WI38 (cell line): ENCODE measurements around the gene UXS1.

Experiments
- H3K4me3 ChIP-seq: 2 replicates; pipeline ENCODE4 v1.5.1; 2011; ENCODE audit warnings: low read depth, mild to moderate bottlenecking, control low read depth, low read length
- CTCF ChIP-seq: IDR thresholded peaks from 2 replicates; pipeline ENCODE4 v1.5.1; 2012; ENCODE audit warnings: low read depth, mild to moderate bottlenecking, control low read depth, low read length

Gene UXS1

GRCh38 chr2:106059416-106060065 is 134.6 kb downstream of the UXS1 start:
- TF ChIP-seq CTCF, result no peak
- H3K4me3 ChIP-seq, result no peak overlapping the region

GRCh38 chr2:106058469-106059137 is 135.5 kb downstream of the UXS1 start:
- TF ChIP-seq CTCF, result no peak
- no peak overlapping the region for H3K4me3 ChIP-seq

GRCh38 chr2:106057206-106057605 is 136.9 kb downstream of the UXS1 start:
- no peak for TF ChIP-seq CTCF
- no peak overlapping the region for H3K4me3 ChIP-seq

GRCh38 chr2:106054880-106055655 is 139.0 kb downstream of the UXS1 start:
- no peak overlapping the region for H3K4me3 ChIP-seq
- no peak for TF ChIP-seq CTCF

- no peak overlapping the region for H3K4me3 ChIP-seq
- TF ChIP-seq CTCF, result no peak
Observed at GRCh38 chr2:106054321-106054720, 139.8 kb downstream of the UXS1 start.

- no peak for TF ChIP-seq CTCF
- H3K4me3 ChIP-seq, result no peak overlapping the region
Observed at GRCh38 chr2:106053581-106053980, 140.5 kb downstream of the UXS1 start.

- H3K4me3 ChIP-seq, result no peak overlapping the region
- TF ChIP-seq CTCF, result no peak
Observed at GRCh38 chr2:106053116-106053515, 141.0 kb downstream of the UXS1 start.
